Endothelial cell of hepatic sinusoid (primary cell): Measurements from ENCODE around the gene TRAPPC14.
"Not testable (repeated sequence)": the region's sequence is repeated elsewhere in the genome, so short reads cannot be mapped to it uniquely, and the experiment has no call there.

Experiments used
- in situ Hi-C: cut with HindIII; loops from 2 replicates; pipeline ENCODE4 v1.10.0; 2017; ENCODE audit warnings: low sequenced_read_pairs

Gene TRAPPC14

DNA sequence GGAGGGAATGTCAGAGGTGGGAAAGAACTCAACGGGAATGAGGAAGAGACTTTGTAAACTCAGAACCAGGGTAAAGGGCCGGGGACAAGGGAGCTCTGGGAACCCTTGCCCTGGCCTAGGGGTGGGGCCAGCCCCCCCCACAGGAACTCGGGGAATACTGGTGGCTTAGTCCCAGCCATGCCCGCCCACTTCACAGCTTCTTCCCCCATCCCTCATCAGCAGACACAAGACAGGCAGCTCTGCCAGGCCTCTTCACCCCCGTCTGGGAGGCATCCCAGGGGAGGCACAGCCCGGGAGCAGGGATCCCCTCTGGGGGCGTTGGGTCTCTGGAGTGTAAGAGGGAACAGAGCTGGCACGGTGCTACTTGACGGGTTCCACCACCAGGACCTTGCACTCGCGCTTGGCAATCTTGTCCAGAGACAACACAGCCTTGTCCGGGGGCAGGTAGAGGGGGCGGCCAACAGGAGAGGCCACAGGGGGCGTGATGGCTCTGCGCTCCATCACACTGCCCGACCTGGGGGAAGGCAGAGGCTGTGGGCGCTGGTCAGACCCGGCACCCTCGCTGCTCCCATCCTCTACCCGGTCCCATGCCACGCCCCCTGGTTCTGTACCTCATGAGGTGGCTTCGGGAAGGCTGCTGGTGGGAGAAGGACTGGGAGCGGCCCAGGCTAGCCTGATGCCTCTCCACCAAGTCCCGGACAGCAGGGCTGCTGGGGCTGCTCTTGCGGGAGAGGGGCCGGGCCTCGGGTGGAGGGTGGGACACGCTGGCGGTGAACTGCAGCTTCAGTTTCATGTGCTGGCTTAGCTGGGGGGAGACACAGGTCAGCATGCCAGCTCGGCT lies 3.7 kb downstream of the TRAPPC14 start:
- in situ Hi-C loops = no loop called here

DNA sequence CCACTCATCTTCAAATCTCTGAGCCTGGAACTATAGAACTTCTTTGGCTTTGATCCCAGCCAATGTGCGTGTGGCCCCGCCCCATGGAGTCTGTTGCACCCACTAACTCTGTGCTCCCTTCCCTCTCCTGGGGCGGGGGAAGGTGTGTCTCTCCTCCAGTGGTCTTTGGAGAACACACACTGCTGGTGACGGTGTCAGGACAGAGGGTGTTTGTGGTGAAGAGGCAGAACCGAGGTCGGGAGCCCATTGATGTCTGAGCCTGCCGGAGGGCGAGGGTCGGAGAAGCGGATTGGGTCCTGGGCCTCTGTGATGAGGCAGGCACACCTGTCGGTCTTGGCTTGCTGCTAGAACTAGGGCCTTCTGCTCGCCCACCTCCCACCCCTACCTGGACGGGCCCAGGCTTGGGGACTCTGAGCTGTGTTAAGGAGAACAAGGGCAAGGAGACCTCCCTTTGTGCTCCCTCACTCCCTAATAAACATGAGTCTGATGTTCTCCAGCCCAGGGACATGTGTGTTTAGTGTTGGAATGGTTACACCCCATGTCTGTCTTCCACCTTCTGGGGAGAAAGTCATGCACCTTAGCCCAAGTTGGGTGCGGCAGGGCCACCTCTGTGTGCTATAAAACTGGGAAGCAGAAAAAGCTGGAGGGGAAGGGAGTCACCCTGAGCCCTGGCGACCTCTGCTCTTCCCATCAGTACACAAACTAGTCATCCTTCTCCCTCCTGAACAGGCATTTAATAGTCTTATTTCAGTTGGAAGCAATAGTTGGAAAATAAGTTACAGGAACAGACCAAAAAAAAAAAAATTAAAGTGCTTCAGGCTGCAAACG lies 4.6 kb downstream of the TRAPPC14 start:
- in situ Hi-C loops = no loop called here

DNA sequence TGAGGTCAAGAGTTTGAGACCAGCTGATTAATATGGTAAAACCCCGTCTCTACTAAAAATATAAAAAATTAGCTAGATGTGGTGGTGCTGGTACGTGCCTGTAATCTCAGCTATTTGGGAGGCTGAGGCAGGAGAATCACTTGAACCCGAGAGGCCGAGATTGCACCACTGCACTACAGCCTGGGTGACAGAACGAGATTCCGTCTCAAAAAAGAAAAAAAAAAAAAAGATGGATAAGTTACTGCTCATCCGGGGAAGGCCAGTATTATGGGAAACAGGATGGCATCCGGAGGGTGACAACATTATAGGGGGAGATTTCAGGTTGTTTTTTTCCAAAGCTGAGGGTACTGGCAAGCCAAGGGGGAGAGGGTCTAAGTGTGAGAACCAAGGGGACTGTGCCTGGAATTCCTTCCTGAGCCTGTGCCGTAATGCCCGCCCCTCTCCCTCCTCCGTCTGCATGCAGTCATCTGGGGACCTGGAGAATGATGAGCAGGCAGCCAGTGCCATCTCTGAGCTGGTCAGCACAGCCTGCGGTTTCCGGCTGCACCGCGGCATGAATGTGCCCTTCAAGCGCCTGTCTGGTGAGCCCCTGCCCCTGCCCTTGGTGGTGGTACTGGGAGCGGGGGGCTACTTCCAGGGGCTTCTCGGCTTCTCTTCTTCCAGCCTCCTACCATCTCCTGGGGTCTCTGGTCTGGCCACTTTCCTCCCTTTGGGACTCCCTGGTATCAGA lies 5.4 kb downstream of the TRAPPC14 start:
- in situ Hi-C loops = no loop called here

DNA sequence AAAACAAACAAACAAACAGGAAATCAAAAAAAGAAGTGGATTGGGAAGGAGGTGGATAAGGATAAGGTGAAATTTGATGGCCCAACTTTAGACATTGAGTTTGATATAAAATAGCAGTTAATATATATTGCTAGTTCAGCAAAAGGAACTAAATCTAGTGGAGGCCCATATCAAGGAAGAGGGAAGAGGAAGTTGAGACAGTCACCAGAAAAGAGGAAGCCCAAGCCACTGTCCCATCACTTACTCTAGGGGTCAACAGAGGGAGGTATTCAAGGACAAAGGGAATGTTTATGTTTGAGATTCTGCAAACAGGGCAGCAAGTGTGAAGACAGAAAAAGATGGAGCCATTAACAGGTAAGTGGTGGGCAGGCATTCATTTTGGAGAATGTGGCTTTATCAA lies 6.1 kb downstream of the TRAPPC14 start:
- in situ Hi-C loops = no loop called here

DNA sequence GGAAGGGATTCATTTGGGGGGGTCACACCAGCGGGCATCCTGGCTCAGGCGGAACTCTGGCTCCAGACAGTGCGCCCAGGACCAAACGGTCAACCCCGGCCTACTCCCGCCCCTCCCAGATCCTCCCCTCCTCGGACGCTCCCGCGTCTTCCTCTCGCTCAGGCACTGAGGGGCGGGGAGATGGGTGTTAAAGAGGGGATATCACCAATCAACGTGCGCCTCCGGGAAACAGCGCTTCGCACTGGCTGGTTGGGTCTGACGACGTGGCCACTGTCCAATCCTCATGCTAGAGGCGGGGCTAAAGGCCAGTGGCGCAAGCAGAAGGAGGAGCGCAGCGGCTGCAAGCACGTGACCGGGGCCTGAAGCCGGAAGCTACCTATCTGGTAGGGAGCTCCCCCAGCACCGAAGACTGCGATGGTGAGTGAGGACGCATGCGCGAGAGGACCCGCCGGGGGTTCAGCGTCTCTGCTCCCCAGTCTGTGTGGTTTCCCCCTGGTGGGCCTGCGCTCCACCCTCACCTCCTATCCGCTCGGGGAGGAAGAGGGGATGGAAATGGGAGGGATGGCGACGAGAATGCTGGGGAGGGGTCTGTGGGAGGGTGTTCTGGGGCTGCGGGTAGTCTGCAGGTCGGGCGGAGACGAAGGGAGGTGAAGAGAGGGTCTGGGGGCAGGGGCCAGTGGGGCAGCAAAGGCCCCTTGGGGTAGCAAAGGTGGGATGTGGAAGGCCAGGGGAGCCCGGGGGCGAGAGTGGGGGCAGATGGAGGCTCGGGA lies 9.8 kb downstream of the TRAPPC14 start, which contains the start of gene LAMTOR4:
TSS of gene LAMTOR4 (plus strand) at position 360 of the 770 bp plus-strand sequence. CDS start at position 415, 55 bp downstream.
- in situ Hi-C loops = no loop called here

DNA sequence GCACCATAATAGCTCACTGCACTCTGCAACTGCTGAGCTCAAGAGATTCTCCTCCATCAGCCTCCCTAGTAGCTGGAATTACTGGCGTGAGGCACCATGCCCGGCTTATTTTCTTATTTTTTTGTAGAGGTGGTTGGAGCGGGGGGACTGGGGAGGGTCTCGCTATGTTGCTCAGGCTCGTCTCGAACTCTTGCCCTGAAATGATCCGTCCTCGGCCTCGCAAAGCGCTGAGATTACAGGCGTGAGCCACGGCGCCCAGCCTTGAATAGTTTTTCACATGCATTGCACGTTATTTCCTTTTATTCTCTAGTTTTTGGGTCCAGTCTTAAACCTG lies 10.3 kb downstream of the TRAPPC14 start:
- in situ Hi-C loops = no loop called here

DNA sequence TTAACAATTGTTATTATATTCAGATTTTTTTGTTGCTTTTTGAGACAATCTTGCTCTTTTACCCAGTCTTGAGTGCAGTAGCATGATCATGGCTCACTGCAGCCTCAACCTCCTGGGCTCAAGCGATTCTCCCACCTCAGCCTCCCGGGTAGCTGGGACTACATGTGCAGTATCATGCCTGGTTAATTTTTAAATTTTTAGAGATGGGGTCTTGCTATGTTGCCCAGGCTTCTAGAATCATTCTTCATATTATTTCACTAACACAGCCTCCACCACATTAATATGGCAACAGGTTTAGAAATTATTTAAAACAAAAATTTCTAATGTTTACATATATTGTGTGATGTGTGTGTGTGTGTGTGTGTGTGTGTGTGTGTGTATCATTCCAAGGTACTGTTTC lies 11.2 kb downstream of the TRAPPC14 start:
- in situ Hi-C loops = no loop called here

DNA sequence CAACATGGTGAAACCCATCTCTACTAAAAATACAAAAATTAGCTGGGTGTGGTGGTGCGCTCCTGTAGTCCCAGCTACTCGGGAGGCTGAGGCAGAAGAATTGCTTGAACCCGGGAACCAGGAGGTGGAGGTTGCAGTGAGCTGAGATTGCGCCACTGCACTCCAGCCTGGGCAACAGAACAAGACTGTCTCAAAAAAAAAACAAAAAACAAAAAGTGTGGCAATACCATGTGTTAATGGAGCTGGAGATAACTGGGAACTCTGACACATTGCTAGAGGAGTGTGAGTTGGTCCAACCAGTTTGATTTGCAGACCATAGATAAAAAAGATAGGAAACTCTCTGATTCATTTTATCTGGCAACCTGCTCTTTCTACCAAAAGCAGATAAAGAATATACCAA lies 12.2 kb downstream of the TRAPPC14 start:
- in situ Hi-C loops = not testable (repeated sequence)

DNA sequence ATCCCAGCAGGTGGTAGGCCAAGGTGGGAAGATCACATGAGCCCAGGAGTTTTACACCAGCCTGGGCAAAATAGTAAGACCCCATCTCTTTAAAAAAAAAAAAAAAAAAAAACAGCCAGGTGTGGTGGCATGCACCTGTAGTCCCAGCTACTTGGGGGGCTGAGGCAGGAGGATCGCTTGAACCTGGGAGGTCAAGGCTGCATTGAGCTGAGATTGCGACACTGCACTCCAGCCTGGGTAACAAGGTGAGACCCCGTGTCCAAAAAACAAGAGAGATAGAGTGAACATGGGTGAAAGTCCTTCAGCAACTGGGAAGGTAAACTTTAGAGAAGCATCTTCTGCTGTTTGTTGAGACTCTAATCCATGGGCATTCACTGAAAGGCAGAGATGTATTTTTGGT lies 16.1 kb downstream of the TRAPPC14 start:
- in situ Hi-C loops = loop anchor here (5.0 kb wide), 1 partner anchor 65 kb away; no protein-coding TSS in a partner anchor

DNA sequence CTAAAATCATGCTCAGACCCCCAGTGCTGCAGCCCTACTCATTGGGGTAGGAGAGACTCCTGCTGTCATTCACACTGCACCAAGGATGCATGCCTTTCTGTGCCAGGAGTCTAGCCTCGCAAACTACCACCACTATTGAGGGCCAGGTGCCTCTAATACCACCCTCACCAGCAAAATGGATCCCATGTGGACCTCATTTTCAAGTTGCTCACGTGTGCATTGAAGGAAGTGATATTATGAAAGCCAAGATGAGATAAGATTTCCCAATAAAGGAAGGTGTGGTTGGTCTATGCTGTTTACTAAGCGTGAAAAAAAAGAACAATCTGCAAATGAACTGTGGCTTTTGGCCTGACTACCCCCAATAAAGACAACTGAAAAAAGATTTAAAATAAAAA lies 17.0 kb downstream of the TRAPPC14 start:
- in situ Hi-C loops = loop anchor here (5.0 kb wide), 1 partner anchor 64 kb away; no protein-coding TSS in a partner anchor

DNA sequence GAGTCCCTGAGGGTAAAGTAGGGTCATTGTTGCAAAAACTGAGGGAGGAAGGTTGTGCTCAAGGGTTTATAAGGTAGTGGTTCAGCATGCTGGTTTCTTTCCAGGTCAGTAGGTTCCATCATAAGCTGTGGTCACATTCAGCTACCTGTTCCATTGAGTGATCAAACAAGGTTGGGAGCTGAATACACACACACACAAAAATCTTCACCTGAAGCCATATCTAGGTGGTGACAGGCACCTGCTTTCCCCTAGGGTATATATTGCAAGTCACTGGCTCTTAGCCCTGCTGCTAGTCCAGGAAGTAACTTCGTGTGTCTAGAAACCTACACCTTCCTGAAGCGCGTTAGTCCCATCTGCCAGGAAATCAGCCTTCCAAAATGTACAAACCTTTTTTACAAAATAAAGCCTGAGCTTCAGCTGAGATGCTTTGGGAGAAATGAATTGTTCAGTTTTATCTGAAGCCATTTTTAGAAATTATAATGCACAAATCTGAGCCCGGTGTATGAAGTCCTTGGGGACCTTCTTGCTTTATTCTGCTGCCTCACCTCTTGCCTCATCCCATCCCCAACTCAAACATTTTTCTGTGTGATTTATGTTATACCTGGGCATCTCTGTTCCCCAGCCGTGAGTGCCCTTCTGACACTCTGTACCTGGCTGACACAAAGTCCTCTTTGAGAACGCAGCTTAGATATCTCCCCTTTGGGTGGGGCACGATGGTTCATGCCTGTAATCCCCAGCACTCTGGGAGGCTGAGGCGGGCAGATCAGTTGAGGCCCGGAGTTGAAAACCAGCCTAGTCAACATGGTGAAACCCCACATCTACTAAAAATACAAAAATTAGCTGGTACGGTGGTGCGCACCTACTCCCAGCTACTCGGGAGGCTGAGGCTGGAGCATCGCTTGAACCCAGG lies 20.4 kb downstream of the TRAPPC14 start:
- in situ Hi-C loops = no loop called here

DNA sequence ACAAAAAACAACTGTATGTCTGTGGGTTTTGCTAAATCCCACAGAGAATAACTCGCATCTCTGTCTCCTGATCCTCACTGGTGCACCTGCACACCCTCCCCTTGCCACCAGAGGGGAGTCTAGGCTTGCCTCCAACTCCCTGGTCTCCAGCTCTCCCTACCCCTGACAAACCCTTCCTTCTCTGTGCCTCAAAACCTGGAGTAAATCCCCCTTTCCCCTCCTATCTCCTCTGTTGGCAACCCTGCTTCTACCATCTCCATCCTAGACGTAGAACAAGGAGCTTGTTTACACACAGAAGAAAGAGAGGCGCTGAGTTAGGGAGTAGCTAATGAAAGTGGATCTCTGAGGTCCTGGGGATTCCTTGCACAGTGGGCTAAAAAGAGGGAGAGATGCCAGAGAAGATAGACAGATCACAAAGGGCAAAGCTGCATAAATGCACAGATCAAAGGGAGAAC lies 25.8 kb downstream of the TRAPPC14 start:
- in situ Hi-C loops = no loop called here

DNA sequence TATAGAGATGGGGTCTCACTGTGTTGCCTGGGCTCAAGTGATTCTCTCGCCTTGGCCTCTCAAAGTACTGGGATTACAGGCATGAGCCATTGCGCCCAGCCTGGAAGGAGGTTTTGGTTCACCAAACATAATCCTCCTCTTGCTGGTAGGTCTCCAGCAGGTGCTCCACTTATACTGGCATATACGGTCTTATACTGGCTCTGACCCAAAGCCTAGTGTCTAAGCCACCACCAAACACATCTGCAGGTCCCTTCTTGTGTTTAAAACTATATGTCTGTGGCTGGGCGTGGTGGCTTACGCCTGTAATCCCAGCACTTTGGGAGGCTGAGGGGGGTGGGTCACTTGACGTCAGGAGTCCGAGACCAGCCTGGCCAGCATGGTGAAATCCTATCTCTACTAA lies 26.4 kb downstream of the TRAPPC14 start:
- in situ Hi-C loops = no loop called here

DNA sequence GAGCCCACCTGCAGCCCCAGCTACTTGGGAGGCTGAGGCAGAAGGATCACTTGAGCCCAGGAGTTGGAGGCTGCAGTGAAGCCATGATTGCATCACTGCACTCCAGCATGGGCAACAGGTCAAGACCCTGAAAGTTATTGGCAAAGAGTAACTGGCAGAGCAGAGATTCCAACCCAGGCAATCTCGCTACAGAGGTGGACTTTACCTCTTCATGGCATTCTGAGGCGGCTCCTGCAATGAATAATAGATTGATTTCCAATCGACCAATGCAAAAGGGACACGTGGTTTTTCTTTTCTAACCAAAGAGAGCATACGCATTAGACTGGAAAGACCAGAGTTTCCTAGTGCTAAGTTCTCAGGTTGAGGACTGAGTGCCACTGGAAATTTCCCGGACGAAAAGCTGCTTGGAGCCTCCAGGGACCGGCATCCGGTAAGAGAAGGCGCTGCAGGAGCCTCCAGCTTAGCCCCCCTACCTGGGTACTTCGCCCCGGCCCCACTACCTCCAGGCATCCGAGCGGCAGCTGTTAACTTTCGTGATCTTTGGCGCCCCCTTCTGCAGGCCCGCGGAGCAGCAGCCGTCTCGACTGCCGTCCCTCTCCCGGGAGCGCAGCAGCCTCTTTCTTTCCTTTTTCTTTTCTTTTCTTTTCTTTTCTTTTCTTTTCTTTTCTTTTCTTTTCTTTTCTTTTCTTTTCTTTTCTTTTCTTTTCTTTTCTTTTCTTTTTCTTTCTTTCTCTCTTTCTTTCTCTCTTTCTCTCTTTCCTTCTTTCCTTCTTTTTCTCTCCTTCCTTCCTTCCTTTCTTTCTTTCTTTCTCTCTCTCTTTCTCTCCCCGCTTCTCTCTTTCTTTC lies 27.7 kb downstream of the TRAPPC14 start:
- in situ Hi-C loops = no loop called here

DNA sequence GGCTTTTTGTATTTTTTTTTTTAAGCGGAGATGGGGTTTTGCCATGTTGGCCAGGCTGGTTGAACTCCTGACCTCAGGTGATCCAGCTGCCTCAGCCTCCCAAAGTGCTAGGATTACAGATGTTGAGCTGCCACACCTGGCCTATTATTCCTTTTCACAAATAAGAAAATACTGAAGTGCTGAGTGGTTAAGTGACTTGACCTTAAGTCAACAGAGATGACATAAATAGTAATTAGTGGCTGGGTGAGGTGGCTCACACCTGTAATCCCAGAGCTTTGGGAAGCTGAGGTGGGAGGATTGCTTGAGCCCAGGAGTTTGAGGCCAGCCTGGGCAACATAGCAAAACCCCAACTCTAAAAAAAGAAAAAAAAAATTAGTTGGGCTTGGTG lies 28.3 kb downstream of the TRAPPC14 start:
- in situ Hi-C loops = not testable (repeated sequence)

DNA sequence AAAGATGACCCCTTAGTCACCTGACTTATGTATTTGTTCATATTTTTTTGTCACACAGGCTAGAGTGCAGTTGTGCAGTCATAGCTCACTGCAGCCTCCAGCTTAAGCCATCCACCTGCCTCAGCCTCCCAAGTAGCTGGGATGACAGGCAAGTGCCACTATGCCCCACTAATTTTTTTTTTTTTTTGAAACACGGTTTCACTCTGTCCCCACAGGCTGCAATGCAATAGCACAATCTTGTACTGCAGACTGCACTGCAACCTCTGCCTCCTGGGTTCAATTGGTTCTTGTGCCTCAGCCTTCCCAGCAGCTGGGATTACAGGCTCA lies 29.9 kb downstream of the TRAPPC14 start:
- in situ Hi-C loops = no loop called here

DNA sequence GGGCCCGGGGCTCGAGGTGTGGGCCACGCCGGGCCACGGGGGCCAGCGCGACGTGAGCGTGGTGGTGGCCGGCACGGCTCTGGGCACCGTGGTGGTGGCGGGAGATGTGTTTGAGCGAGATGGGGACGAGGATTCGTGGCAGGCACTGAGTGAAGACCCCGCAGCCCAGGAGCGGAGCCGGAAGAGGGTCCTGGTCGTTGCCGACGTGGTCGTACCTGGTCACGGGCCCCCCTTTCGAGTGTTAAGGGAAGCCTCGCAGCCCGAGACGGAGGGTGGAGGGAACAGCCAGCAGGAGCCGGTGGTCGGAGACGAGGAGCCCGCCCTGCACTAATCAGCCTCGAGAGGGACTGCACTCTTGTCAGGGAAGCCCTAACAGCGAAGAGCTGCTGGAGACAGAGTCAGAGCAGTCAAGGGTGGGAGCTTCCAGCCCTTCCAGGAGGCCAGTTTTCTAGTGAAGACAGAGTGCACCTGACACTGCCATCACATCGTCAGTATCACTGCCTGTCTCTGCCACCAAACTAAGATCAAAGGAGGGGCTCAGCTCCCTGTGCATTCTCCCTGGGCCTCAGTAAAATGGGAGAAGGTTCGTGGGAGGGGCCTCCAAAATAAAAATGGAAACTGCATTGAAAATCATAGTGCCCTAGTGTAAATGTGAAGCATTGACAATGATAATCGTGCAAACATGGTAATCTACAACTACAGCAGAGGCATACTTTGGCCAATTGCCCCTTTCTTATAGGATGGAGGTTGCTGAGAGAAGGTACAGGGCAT lies 30.5 kb downstream of the TRAPPC14 start:
- in situ Hi-C loops = no loop called here
